Body of pancreas (tissue), 4 donors: ENCODE measurements around the gene NME3.

Source experiments
- CTCF ChIP-seq, 7 experiments: fragments of 450-650 bp in 4 of 7; fragments of 200-600 bp in 3 of 7; sonication (generic) in 3 of 7; IDR thresholded peaks; one replicate each; pipeline ENCODE4 v1.5.1; 2016 to 2019; ENCODE audit warnings: antibody characterized with exemption in 7 of 7
- POLR2A ChIP-seq, 3 donors: fragments of 450-650 bp; IDR thresholded peaks; one replicate each; pipeline ENCODE4 v1.6.1; 2016; ENCODE audit warnings: antibody characterized with exemption in 3 of 3, mild to moderate bottlenecking in 2 of 3

GRCh38 chr16:1768767-1769401, 2.5 kb downstream of the NME3 start:
- TF ChIP-seq CTCF (IDR thresholded peaks at IDR 0.05), result no peak
- no peak for TF ChIP-seq POLR2A (IDR thresholded peaks at IDR 0.05)
